ENCODE data around the gene DHX8.

The DHX8 gene

GRCh38 chr17:43467981-43468581 is 15.7 kb upstream of the DHX8 start:
- Histone ChIP-seq H2AFZ (ENCODE audit: low read depth, low read length, severe bottlenecking) (no peak overlapping the region), H3K9ac (ENCODE audit: low read length) (no peak overlapping the region), H3K9me2 (replicated peaks; ENCODE audit: insufficient read depth, low read length) (no peaks in the 10 kb centered on the region), H3K9me3 (ENCODE audit: insufficient read depth, low read length) (no peaks in the 10 kb centered on the region), H3K79me2 (ENCODE audit: insufficient read depth, low read length) (no peaks in the 10 kb centered on the region), H3K27me3 (ENCODE audit: low read length) (no peaks in the 10 kb centered on the region), H3F3A (ENCODE audit: insufficient read depth) (no peaks in the 10 kb centered on the region), H3K36me3 (ENCODE audit: low read length) (no peaks in the 10 kb centered on the region), H3K4me3 (ENCODE audit: insufficient read depth, low read length, poor library complexity, severe bottlenecking) (no peak overlapping the region), H4K20me1 (ENCODE audit: low read depth, low read length) (no peaks in the 10 kb centered on the region), H3K27ac (ENCODE audit: low read depth, low read length) (no peak overlapping the region), H3K4me2 (ENCODE audit: low read depth, low read length, poor library complexity, severe bottlenecking) (no peak overlapping the region)
- TF ChIP-seq EZH2phosphoT487 (conservative IDR thresholded peaks at IDR 0.05; ENCODE audit: low read length): no peak
- TF ChIP-seq, protein P1, sequence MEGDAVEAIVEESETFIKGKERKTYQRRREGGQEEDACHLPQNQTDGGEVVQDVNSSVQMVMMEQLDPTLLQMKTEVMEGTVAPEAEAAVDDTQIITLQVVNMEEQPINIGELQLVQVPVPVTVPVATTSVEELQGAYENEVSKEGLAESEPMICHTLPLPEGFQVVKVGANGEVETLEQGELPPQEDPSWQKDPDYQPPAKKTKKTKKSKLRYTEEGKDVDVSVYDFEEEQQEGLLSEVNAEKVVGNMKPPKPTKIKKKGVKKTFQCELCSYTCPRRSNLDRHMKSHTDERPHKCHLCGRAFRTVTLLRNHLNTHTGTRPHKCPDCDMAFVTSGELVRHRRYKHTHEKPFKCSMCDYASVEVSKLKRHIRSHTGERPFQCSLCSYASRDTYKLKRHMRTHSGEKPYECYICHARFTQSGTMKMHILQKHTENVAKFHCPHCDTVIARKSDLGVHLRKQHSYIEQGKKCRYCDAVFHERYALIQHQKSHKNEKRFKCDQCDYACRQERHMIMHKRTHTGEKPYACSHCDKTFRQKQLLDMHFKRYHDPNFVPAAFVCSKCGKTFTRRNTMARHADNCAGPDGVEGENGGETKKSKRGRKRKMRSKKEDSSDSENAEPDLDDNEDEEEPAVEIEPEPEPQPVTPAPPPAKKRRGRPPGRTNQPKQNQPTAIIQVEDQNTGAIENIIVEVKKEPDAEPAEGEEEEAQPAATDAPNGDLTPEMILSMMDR (IDR thresholded peaks at IDR 0.05; ENCODE audit: insufficient read depth, low read length, poor library complexity, severe bottlenecking): no peak

DNA sequence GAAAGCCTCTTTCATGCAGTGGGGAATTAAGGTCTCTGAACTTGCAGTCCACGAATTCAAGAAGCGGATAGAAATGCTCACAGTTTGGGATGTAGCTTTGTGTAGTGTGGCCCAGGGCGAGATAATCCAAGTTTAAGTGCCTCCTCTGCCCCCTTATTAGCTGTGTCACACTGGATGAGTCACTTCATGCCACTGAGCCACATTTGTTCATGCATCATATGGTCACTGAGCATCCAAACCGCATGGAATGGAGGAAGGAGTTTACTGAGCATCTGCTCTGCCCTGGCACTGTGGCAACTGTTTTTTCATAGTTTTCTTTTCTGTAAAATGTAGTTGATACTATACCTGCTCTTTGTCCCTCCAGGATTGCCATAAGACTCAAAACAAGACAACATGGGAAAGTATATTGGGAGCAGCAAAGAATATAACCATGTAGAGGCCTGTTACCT is 15.1 kb upstream of the DHX8 start:
- Histone ChIP-seq H3K4me2 (ENCODE audit: low read depth, low read length, poor library complexity, severe bottlenecking) (no peak overlapping the region), H3K9me2 (replicated peaks; ENCODE audit: insufficient read depth, low read length) (no peaks in the 10 kb centered on the region), H3K79me2 (ENCODE audit: insufficient read depth, low read length) (no peaks in the 10 kb centered on the region), H3K27ac (ENCODE audit: low read depth, low read length) (no peak overlapping the region), H3K9ac (ENCODE audit: low read length) (no peak overlapping the region), H3K4me3 (ENCODE audit: insufficient read depth, low read length, poor library complexity, severe bottlenecking) (no peak overlapping the region), H4K20me1 (ENCODE audit: low read depth, low read length) (no peaks in the 10 kb centered on the region), H3K27me3 (ENCODE audit: low read length) (no peaks in the 10 kb centered on the region), H2AFZ (ENCODE audit: low read depth, low read length, severe bottlenecking) (no peak overlapping the region), H3K36me3 (ENCODE audit: low read length) (no peaks in the 10 kb centered on the region), H3K9me3 (ENCODE audit: insufficient read depth, low read length) (no peaks in the 10 kb centered on the region), H3F3A (ENCODE audit: insufficient read depth) (no peaks in the 10 kb centered on the region)
- no peak for TF ChIP-seq EZH2phosphoT487 (conservative IDR thresholded peaks at IDR 0.05; ENCODE audit: low read length)
- TF ChIP-seq, protein P1 (IDR thresholded peaks at IDR 0.05; ENCODE audit: insufficient read depth, low read length, poor library complexity, severe bottlenecking): no peak

GRCh38 chr17:43469145-43469544 is 14.6 kb upstream of the DHX8 start:
- Histone ChIP-seq H3K4me3 (ENCODE audit: insufficient read depth, low read length, poor library complexity, severe bottlenecking) (no peak overlapping the region), H3K36me3 (ENCODE audit: low read length) (no peaks in the 10 kb centered on the region), H3F3A (ENCODE audit: insufficient read depth) (no peaks in the 10 kb centered on the region), H3K27me3 (ENCODE audit: low read length) (no peaks in the 10 kb centered on the region), H3K9ac (ENCODE audit: low read length) (no peak overlapping the region), H3K9me2 (replicated peaks; ENCODE audit: insufficient read depth, low read length) (no peaks in the 10 kb centered on the region), H3K27ac (ENCODE audit: low read depth, low read length) (no peak overlapping the region), H2AFZ (ENCODE audit: low read depth, low read length, severe bottlenecking) (no peak overlapping the region), H3K79me2 (ENCODE audit: insufficient read depth, low read length) (no peaks in the 10 kb centered on the region), H3K9me3 (ENCODE audit: insufficient read depth, low read length) (no peaks in the 10 kb centered on the region), H3K4me2 (ENCODE audit: low read depth, low read length, poor library complexity, severe bottlenecking) (no peak overlapping the region), H4K20me1 (ENCODE audit: low read depth, low read length) (no peaks in the 10 kb centered on the region)
- TF ChIP-seq, protein P1 (IDR thresholded peaks at IDR 0.05; ENCODE audit: insufficient read depth, low read length, poor library complexity, severe bottlenecking): no peak
- TF ChIP-seq EZH2phosphoT487 (conservative IDR thresholded peaks at IDR 0.05; ENCODE audit: low read length): no peak
